Activated naive CD4-positive, alpha-beta T cell treated with anti-CD3 and anti-CD28 coated beads, Interleukin-2, amount 50 U/mL, for 16 hours (primary cell): ENCODE results near the gene LZTR1.
"Not testable (repeated sequence)": the region's sequence is repeated elsewhere in the genome, so short reads cannot be mapped to it uniquely, and the experiment has no call there.

Source experiments
- DNase-seq: peaks from one replicate; pipeline ENCODE4 v3.0.0-alpha.2; 2020

The LZTR1 gene

GRCh38 chr22:20966883-20967696 lies 15.0 kb upstream of the LZTR1 start, which contains the start of gene AIFM3:
Gene AIFM3, plus strand, starts transcription at chr22:20967255. Its CDS starts 690 bp downstream, at chr22:20967945.
- DNase-seq, result no peak

- no peak for DNase-seq
Observed at GRCh38 chr22:20967697-20968211, 14.3 kb upstream of the LZTR1 start.

GRCh38 chr22:20968281-20968977 lies 13.7 kb upstream of the LZTR1 start:
- no peak for DNase-seq

DNA sequence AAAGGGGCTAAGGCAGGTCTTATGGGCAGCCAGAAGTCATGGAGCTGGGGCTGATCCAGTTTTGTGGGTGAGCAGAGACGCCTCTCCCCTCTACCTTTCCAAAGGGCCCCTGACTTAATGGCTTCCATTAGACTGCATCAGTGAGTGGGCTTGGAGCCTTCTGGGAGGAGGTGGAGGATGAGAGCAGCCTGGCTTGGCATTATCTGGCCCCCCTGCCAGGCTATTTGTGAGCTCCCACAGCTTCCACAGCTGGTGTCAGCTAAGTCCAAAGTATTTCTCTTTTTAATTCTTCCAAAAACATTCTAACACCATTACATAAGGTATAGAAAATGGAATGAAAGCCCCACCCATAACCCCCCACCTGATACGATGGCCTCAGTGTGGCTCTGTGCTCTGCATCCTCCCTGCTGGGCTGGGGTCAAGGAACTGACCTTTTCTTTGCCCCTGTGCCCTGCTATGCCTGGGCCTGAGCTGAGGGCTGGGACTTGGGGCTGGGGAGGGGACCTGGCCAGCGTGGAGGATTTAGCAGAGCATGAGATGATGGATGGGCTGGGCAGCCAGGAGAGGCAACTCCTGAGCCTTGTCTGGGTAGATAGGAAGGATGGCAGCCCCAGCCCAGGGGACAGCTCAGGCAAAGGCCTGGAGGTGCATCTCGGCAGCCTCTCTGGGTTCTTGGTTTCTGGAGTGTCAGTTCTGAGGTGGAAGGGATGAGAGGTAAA lies 11.0 kb upstream of the LZTR1 start:
- no peak for DNase-seq

DNA sequence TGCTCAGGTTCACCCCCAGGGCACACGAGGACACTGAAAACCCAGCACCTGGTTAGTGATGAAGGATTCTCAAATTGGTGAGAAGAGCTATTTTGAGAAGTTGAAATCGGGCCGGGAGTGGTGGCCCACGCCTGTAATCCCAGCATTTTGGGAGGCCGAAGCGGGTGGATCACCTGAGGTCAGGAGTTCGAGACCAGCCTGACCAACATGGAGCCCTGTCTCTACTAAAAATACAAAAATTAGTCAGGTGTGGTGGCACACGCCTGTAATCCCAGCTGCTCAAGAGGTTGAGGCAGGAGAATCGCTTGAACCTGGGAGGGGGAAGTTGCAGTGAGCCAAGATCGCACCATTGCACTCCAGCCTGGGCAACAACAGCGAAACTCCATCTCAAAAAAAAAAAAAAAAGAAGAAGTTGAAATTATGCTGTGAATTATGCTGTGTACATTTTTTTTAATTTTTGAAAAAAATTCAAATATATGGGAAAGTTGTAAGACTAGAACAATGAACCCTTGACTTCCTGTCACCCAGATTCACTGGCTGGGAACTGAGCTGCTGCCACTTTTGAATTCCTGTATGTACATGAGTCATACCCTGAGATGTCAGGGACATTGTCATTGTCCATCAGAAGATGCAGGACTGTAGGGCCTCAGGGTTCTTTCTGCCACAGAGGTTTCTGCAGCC lies 9.9 kb upstream of the LZTR1 start:
- DNase-seq, result not testable (repeated sequence)

- DNase-seq, result no peak
Observed at GRCh38 chr22:20972933-20973577, 9.0 kb upstream of the LZTR1 start.

DNA sequence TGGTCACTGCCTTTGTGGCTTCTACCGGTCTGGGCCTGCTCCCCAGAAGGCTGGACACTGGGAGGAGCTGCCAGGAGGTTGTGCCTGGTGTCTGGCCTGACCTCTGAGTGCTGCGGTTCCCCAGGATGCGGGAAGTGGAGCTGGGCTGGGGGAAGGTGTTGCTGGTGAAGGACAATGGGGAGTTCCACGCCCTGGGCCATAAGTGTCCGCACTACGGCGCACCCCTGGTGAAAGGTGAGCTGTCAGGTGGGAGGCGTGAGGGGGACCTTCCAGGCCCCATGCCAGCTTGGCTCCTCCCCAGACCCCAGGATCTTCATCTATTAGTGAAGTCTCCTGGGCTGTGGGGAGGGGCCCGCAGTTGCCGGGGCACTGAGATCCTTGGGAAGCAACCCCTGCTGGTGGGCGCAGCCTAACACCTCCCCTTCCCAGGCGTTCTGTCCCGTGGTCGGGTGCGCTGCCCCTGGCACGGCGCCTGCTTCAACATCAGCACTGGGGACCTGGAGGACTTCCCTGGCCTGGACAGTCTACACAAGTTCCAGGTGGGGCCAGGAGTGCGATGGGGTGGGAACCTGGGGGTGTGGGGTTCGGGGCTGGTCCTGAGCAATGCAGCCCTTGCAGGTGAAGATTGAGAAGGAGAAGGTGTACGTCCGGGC lies 8.3 kb upstream of the LZTR1 start:
- peak; percentile 8 for DNase-seq

DNA sequence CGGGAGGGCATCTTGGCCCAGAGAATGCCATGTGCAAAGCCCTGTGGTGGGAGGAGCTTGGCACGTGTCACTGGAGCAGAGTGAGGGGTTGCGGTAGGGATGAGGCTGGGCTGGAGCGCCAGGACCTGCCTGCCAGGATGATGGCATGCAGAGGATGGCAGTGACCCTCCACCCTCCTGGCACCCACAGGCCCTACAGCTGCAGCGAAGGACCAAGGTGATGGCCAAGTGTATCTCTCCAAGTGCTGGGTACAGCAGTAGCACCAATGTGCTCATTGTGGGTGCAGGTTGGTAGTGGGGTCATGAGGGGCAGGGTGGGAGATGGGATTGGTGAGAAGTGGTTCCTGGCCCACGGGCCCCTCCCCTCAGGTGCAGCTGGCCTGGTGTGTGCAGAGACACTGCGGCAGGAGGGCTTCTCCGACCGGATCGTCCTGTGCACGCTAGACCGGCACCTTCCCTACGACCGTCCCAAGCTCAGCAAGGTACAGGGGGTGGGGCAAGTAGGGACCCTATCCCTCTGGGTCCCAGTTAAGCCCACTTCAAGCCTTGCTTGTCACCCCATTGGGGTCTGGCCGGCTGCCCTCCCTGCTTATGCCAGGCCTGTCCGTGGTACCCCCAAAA lies 7.7 kb upstream of the LZTR1 start:
- no peak for DNase-seq

DNA sequence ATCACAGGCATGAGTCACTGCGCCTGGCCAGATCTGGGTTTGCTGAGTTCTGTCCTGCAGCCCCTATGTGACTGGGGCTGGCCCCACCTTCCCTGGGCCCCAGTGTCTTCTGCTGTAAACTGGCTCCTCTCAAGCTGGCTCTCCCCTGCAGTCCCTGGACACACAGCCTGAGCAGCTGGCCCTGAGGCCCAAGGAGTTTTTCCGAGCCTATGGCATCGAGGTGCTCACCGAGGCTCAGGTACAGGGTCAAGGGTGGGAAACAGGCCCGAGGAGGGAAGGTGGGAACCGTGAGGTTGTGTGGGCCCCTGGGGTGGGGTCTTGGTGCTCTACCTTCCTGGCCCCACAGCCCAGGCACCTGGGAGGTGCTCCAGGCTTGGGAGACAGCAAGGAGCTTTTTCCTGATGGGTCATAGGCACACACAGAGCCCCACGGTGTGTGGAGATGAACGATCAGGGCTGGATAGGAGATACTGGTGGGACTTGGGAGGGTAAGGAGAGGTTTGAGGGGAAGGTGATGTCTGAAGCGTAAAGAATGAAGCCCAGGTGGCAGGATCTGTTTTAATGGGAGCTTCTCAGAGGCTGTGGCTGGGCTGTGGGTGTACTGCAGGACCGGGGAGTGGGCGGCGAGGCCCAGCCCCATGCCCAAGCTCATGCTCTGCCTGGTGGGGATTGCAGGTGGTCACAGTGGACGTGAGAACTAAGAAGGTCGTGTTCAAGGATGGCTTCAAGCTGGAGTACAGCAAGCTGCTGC lies 6.4 kb upstream of the LZTR1 start:
- no peak for DNase-seq

DNA sequence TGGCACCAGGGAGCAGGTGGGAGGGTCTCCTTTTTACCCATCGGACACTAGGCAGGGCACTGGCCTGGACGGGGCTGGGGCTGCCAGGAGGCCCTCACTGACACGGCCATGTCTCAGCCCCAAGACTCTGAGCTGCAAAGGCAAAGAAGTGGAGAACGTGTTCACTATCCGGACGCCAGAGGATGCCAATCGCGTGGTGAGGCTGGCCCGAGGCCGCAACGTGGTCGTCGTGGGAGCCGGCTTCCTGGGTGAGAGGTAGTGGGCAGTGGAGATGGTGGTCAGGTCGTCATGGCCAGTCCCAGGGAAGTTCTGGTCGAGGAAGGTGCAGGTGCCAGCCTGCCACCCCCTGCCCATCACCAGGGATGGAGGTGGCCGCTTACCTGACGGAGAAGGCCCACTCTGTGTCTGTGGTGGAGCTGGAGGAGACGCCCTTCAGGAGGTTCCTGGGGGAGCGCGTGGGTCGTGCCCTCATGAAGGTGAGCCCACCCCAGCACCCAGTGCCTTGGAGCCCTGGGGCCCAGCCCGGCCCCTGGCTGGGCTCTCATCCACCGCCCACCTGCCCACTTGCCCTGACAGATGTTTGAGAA lies 5.7 kb upstream of the LZTR1 start:
- DNase-seq, result no peak

DNA sequence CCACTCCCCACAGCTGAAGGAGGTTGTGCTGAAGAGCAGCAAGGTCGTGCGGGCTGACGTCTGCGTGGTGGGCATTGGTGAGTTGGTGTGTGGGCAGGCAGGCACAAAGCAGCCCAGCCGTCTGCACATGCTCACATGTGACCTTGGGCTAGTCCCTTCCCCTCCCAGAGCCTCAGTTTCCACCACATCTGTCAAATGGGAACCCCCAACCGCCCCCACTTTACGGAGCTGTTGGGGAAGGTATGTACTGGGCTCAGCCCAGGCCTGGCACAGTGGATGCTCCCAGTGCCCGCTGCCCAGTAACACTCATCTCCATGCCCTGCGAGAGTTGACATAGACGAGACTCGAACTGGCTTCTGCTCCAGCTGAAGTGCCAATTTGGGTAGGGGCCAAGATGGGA lies 5.1 kb upstream of the LZTR1 start:
- no peak for DNase-seq

DNA sequence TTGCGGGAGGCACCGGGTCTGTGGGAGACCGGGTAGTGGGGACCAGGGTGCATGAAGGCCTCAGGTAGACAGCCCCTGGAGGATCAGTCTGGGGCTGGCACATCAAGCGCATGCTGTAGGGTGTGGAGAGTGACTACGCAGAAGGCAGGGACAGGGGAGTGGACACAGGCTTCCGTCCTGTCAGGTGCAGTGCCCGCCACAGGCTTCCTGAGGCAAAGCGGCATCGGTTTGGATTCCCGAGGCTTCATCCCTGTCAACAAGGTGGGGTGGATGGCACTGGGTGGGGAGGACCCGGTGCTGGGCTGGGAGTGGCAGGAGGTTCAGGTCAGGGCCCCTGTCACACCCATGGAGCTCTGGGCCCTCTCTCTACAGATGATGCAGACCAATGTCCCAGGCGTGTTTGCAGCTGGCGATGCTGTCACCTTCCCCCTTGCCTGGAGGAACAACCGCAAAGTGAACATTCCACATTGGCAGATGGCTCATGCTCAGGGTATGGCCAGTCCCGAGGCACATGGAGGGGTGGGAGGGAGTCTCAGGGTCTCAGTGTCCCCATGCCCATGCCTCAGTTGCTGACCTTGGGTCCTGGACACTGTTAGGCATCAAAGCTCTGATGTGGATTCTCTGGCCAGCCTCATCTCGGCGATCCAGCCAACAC lies 4.5 kb upstream of the LZTR1 start:
- no peak for DNase-seq

- no peak for DNase-seq
Observed at GRCh38 chr22:20978419-20978818, 3.7 kb upstream of the LZTR1 start.

GRCh38 chr22:20979243-20979809 lies 2.8 kb upstream of the LZTR1 start:
- DNase-seq, result peak; percentile 74

- no peak for DNase-seq
Observed at GRCh38 chr22:20979940-20980453, 2.1 kb upstream of the LZTR1 start.

DNA sequence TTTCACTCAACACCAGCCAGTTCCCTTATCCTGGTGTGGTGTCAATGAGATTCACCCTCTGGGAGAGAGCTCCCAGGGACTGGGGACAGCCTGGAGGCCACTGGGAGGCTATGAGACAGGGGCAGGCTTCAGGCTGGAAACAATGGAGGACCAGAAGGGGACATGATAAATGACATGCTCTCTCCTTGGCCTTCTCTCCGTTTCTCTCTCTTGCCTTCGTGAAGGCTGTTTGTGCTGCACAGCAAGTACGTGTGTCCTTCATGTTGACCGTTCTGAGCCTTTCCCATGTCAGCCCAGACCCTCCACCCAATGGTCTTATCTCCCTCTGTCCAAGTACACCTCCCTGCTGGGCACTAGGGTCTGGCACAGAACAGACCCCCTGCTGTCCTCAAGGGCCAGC lies 1.6 kb upstream of the LZTR1 start:
- no peak for DNase-seq

DNA sequence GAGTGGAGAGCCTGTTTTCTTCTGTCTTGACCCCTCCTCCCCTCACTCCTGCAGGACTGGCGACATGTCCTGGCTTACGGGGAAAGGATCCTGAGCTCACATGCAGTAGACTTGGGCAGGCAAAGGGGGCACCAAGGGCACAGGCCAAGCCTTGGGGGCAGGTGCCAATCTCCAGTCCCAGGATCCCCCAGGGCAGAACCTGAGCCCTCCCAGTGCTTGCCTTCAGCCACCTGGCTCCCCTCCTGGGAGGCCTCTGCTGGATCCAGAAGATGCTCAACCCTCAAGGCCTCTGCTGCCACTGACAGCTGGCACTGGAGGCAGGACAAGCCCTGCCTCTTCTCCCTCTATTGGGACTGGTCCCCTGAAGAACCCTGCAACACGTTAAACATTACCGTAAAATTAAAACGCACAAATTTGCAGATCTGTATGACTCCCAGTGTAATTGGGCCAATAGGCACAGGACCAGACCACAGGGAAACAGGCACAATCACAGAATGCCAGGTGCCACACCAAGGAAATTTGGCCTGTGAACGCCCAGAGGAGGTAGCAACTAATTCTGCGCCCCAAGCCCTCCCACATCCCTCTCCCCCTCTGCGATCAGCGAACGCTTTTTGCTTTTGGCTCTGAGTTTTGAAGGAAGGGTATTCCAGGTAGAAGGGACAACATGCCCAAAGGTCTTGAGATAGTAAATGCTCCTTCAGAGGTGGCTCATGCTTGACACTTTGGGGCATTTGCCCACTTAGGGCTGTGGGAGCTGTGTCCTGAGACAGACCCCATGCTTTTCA lies 967 bp upstream of the LZTR1 start:
- DNase-seq, result no peak

DNA sequence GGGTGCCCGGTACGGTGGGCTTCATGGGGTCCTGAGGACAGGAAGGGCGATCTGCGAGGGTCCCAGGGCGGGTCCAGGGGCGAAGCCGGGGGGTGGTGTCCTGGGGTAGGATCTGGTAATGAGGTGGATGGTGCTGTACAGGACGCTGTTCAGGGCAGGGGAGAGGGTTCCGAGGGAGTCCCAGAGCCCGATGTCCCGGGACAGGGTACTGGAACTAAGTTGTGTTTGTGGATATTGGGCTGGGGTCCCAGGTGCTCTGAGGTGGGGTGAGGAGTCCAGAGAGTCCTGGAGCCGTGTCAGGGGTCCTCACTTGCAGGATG lies 426 bp downstream of the LZTR1 start:
- no peak for DNase-seq
